K562 (cell line): ENCODE measurements around the gene MRPL4. TPM values are rescaled to one million over a fixed set of nuclear protein-coding genes. Genes with fewer than 3 reads are reported as not detected.

Experiments used
- BACH1 ChIP-seq: fragments of 200-800 bp; sonication (Bioruptor generic); IDR thresholded peaks from 2 replicates; pipeline ENCODE4 v1.6.1; 2016; ENCODE audit warnings: missing genetic modification characterization, missing compliant biosample characterization
- EWSR1 ChIP-seq: fragments of 450-650 bp; IDR thresholded peaks from 2 replicates; pipeline ENCODE4 v1.6.1; 2018; ENCODE audit warnings: borderline replicate concordance, mild to moderate bottlenecking, low read depth, moderate library complexity; ENCODE audit not compliant: partially characterized antibody
- NFIX ChIP-seq: fragments of 250-450 bp; sonication (Bioruptor Pico); IDR thresholded peaks from 2 replicates; pipeline ENCODE4 v1.4.0; 2020; ENCODE audit warnings: low read depth, mild to moderate bottlenecking, moderate library complexity
- NFRKB ChIP-seq: fragments of 450-650 bp; IDR thresholded peaks from 2 replicates; pipeline ENCODE4 v1.6.1; 2016; ENCODE audit warnings: low read depth
- PATZ1 ChIP-seq: fragments of 250-450 bp; sonication (Bioruptor Pico); IDR thresholded peaks from 2 replicates; pipeline ENCODE4 v1.5.0; 2020; ENCODE audit warnings: mild to moderate bottlenecking, borderline replicate concordance
- POLR2G ChIP-seq: fragments of 200-400 bp; formaldehyde crosslinking; IDR thresholded peaks from 2 replicates; pipeline ENCODE4 v1.6.1; 2017; ENCODE audit warnings: low read depth, mild to moderate bottlenecking, antibody characterized with exemption, low read length, moderate library complexity
- RAD21 ChIP-seq, 2 experiments: fragments of 250-450 bp in 1 of 2; fragments of 450-650 bp in 1 of 2; sonication (Bioruptor Pico) in 1 of 2; formaldehyde crosslinking in 1 of 2; IDR thresholded peaks in 1 of 2; conservative IDR thresholded peaks in 1 of 2; 2 replicates each; pipeline versions ENCODE4 v1.4.0 to v1.8.0; 2020 to 2022; ENCODE audit warnings: mild to moderate bottlenecking in 2 of 2, moderate library complexity in 1 of 2
- REST ChIP-seq, 2 experiments: fragments of 450-650 bp; formaldehyde crosslinking in 1 of 2; IDR thresholded peaks; 2 replicates each; pipeline versions ENCODE4 v1.4.0 to v1.6.1; 2014 to 2020; ENCODE audit warnings: mild to moderate bottlenecking in 2 of 2, borderline replicate concordance in 1 of 2, low read depth in 1 of 2
- SAFB2 ChIP-seq: fragments of 200-400 bp; formaldehyde crosslinking; IDR thresholded peaks from 2 replicates; pipeline ENCODE4 v1.6.1; 2018; ENCODE audit warnings: borderline replicate concordance, low read length, low read depth, moderate library complexity; ENCODE audit not compliant: severe bottlenecking
- ZBTB8A ChIP-seq: fragments of 450-650 bp; IDR thresholded peaks from 2 replicates; pipeline ENCODE4 v1.6.1; 2018; ENCODE audit warnings: mild to moderate bottlenecking, moderate library complexity; ENCODE audit not compliant: partially characterized antibody
- ZMIZ1 ChIP-seq, 2 experiments: fragments of 150-350 bp in 1 of 2; IDR thresholded peaks; 2 replicates each; pipeline ENCODE4 v1.6.1; 2012 to 2016; ENCODE audit warnings: low read depth in 2 of 2, low read length in 2 of 2, mild to moderate bottlenecking in 1 of 2, moderate library complexity in 1 of 2
- ZNF584 ChIP-seq: fragments of 200-800 bp; sonication (Bioruptor generic); IDR thresholded peaks from 2 replicates; pipeline ENCODE4 v1.6.1; 2016; ENCODE audit warnings: low read depth, mild to moderate bottlenecking, missing genetic modification characterization, missing compliant biosample characterization
- polyA plus RNA-seq, 8 experiments: library from polyadenylated mRNA; depleted of rRNA in 4 of 8; stranded (reverse) in 5 of 8; unstranded in 3 of 8; fragments of >200 nt; fragmentation: Nextera tagmentation in 2 of 8; fragmentation: Illumina TruSeq in 1 of 8; extraction: Ambion mirVana in 2 of 8; extraction: Trizol in 1 of 8; gene quantifications; 2 replicates each; pipeline versions ENCODE4 v1.2.1 to v1.2.3, GENCODE V29; 2011 to 2014; ENCODE audit warnings: inconsistent platforms in 1 of 8, missing spikeins in 1 of 8
- total RNA-seq, 7 experiments: library from RNA; depleted of rRNA in 6 of 7; stranded (reverse); fragments of >200 nt in 6 of 7; fragmentation: Illumina TruSeq in 2 of 7; extraction: Trizol in 2 of 7; gene quantifications; 2 replicates each; pipeline versions ENCODE4 v1.2.1 to v1.2.3, GENCODE V29; 2011 to 2021; ENCODE audit warnings: low replicate concordance in 1 of 7

The MRPL4 gene
- total and polyA plus RNA-seq, 9 of the 15 experiments (the other 6 are each of a cell fraction or from before 2014, with no cell fraction given): 1.4 to 239 (median 64.9) TPM

- no peak for TF ChIP-seq REST (IDR thresholded peaks at IDR 0.05; ENCODE audit: borderline replicate concordance)
- no peak for TF ChIP-seq REST (CRISPR knock-in tag; IDR thresholded peaks at IDR 0.05; ENCODE audit: low read depth)
- no peak for TF ChIP-seq ZBTB8A
- TF ChIP-seq NFIX (CRISPR knock-in tag): no peak
- TF ChIP-seq SAFB2: no peak
- TF ChIP-seq ZNF584 (CRISPR knock-in tag): 0 out of 2 replicates have a peak, but pooled peaks have one; percentile 18
- TF ChIP-seq NFRKB: no peak
- TF ChIP-seq POLR2G: no peak
- TF ChIP-seq ZMIZ1 (IDR thresholded peaks at IDR 0.05; ENCODE audit: low read depth in 2 of 2, low read length in 2 of 2): no peak
- TF ChIP-seq BACH1: no peak
- TF ChIP-seq EWSR1: no peak
- no peak for TF ChIP-seq PATZ1
- TF ChIP-seq RAD21 (CRISPR knock-in tag; conservative IDR thresholded peaks at IDR 0.05 in 1 of 2, IDR thresholded peaks at IDR 0.05 in 1 of 2): no peak
Measured at GRCh38 chr19:10288662-10289166, 36.7 kb downstream of the MRPL4 start (continued).
